Measurements from ENCODE around the gene PAXIP1. TPM values are rescaled to one million over a fixed set of nuclear protein-coding genes. Genes with fewer than 3 reads are reported as not detected.

Gene PAXIP1, protein sequence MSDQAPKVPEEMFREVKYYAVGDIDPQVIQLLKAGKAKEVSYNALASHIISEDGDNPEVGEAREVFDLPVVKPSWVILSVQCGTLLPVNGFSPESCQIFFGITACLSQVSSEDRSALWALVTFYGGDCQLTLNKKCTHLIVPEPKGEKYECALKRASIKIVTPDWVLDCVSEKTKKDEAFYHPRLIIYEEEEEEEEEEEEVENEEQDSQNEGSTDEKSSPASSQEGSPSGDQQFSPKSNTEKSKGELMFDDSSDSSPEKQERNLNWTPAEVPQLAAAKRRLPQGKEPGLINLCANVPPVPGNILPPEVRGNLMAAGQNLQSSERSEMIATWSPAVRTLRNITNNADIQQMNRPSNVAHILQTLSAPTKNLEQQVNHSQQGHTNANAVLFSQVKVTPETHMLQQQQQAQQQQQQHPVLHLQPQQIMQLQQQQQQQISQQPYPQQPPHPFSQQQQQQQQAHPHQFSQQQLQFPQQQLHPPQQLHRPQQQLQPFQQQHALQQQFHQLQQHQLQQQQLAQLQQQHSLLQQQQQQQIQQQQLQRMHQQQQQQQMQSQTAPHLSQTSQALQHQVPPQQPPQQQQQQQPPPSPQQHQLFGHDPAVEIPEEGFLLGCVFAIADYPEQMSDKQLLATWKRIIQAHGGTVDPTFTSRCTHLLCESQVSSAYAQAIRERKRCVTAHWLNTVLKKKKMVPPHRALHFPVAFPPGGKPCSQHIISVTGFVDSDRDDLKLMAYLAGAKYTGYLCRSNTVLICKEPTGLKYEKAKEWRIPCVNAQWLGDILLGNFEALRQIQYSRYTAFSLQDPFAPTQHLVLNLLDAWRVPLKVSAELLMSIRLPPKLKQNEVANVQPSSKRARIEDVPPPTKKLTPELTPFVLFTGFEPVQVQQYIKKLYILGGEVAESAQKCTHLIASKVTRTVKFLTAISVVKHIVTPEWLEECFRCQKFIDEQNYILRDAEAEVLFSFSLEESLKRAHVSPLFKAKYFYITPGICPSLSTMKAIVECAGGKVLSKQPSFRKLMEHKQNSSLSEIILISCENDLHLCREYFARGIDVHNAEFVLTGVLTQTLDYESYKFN
- total RNA-seq, result 6.4 and 6.9 TPM in 2 replicates

GRCh38 chr7:155003092-155003375, at the start of gene PAXIP1:
Gene PAXIP1, minus strand, starts transcription at chr7:155003124. Its CDS starts 195 bp downstream, at chr7:155002929.

Other genes starting within 250 kb of the PAXIP1 start
- not detected in 2 replicates for gene HTR5A, start 67.2 kb upstream of the PAXIP1 start, total RNA-seq